ENCODE measurements around the gene DOCK2.

DOCK2 gene

GRCh38 chr5:169703813-169704212 is 66.7 kb downstream of the DOCK2 start:
- ATAC-seq (ENCODE audit: low read depth) (no peak), DNase-seq (ENCODE audit: low spot score in 2 of 2) (no peak)
- Mint-ChIP-seq H3K36me3 (peaks cover 49% of the 10 kb centered on the region), H3K4me1 (peaks cover 36% of the 10 kb centered on the region), H3K27me3 (no peaks in the 10 kb centered on the region), H3K27ac (peak overlapping the region; percentile 90), H3K4me3 (no peak overlapping the region), H3K9me3 (no peaks in the 10 kb centered on the region)

- no peak for DNase-seq (ENCODE audit: low spot score in 2 of 2)
- Mint-ChIP-seq H3K27ac (peak overlapping the region; percentile 90), H3K27me3 (no peaks in the 10 kb centered on the region), H3K4me1 (peaks cover 36% of the 10 kb centered on the region), H3K36me3 (peaks cover 47% of the 10 kb centered on the region), H3K4me3 (no peak overlapping the region), H3K9me3 (no peaks in the 10 kb centered on the region)
- peak; percentile 45 for ATAC-seq (ENCODE audit: low read depth)
These were observed 68.2 kb downstream of the DOCK2 start for GRCh38 chr5:169705322-169705721.

- ATAC-seq (ENCODE audit: low read depth), result no peak
- peak overlapping the region; percentile 90 for H3K27ac Mint-ChIP-seq
- peaks cover 36% of the 10 kb centered on the region for H3K4me1 Mint-ChIP-seq
- no peaks in the 10 kb centered on the region for H3K9me3 Mint-ChIP-seq
- no peak overlapping the region for H3K4me3 Mint-ChIP-seq
- DNase-seq (ENCODE audit: low spot score in 2 of 2), result no peak
- peaks cover 48% of the 10 kb centered on the region for H3K36me3 Mint-ChIP-seq
- no peaks in the 10 kb centered on the region for H3K27me3 Mint-ChIP-seq
These were observed 69.0 kb downstream of the DOCK2 start for GRCh38 chr5:169706071-169706470.

GRCh38 chr5:169706758-169707450 is 69.8 kb downstream of the DOCK2 start:
- DNase-seq (ENCODE audit: low spot score in 2 of 2) (no peak), ATAC-seq (ENCODE audit: low read depth) (no peak)
- peaks cover 44% of the 10 kb centered on the region for H3K36me3 Mint-ChIP-seq
- H3K27ac Mint-ChIP-seq, result peak overlapping the region; percentile 90
- H3K27me3 Mint-ChIP-seq, result no peaks in the 10 kb centered on the region
- H3K4me1 Mint-ChIP-seq, result peaks cover 33% of the 10 kb centered on the region
- no peak overlapping the region for H3K4me3 Mint-ChIP-seq
- H3K9me3 Mint-ChIP-seq, result no peaks in the 10 kb centered on the region

GRCh38 chr5:169707686-169708085 is 70.6 kb downstream of the DOCK2 start:
- H3K4me1 Mint-ChIP-seq, result peaks cover 26% of the 10 kb centered on the region
- peak overlapping the region; percentile 4 for H3K27ac Mint-ChIP-seq
- H3K27me3 Mint-ChIP-seq, result no peaks in the 10 kb centered on the region
- H3K4me3 Mint-ChIP-seq, result no peak overlapping the region
- no peak for DNase-seq (ENCODE audit: low spot score in 2 of 2)
- no peak for ATAC-seq (ENCODE audit: low read depth)
- no peaks in the 10 kb centered on the region for H3K9me3 Mint-ChIP-seq
- peaks cover 44% of the 10 kb centered on the region for H3K36me3 Mint-ChIP-seq

GRCh38 chr5:169710675-169711074 is 73.6 kb downstream of the DOCK2 start:
- H3K4me3 Mint-ChIP-seq, result no peak overlapping the region
- no peaks in the 10 kb centered on the region for H3K27me3 Mint-ChIP-seq
- ATAC-seq (ENCODE audit: low read depth) (no peak), DNase-seq (ENCODE audit: low spot score in 2 of 2) (no peak)
- peaks cover 53% of the 10 kb centered on the region for H3K36me3 Mint-ChIP-seq
- H3K9me3 Mint-ChIP-seq, result no peaks in the 10 kb centered on the region
- peaks cover 5% of the 10 kb centered on the region for H3K4me1 Mint-ChIP-seq
- peak overlapping the region; percentile 60 for H3K27ac Mint-ChIP-seq

- Mint-ChIP-seq H3K4me1 (no peaks in the 10 kb centered on the region), H3K36me3 (peaks cover 61% of the 10 kb centered on the region), H3K27ac (peak overlapping the region; percentile 45)
These were observed 74.6 kb downstream of the DOCK2 start for GRCh38 chr5:169711551-169712225.

GRCh38 chr5:169712428-169712827 is 75.4 kb downstream of the DOCK2 start:
- no peaks in the 10 kb centered on the region for H3K9me3 Mint-ChIP-seq
- no peak overlapping the region for H3K4me3 Mint-ChIP-seq
- peak overlapping the region; percentile 45 for H3K27ac Mint-ChIP-seq
- no peaks in the 10 kb centered on the region for H3K4me1 Mint-ChIP-seq
- DNase-seq (ENCODE audit: low spot score in 2 of 2) (no peak), ATAC-seq (ENCODE audit: low read depth) (no peak)
- peaks cover 64% of the 10 kb centered on the region for H3K36me3 Mint-ChIP-seq
- no peaks in the 10 kb centered on the region for H3K27me3 Mint-ChIP-seq

More at GRCh38 chr5:169711551-169712225, 74.6 kb downstream of the DOCK2 start:
- Mint-ChIP-seq H3K9me3 (no peaks in the 10 kb centered on the region), H3K4me3 (no peak overlapping the region), H3K27me3 (no peaks in the 10 kb centered on the region)
- DNase-seq (ENCODE audit: low spot score in 2 of 2), result no peak
- no peak for ATAC-seq (ENCODE audit: low read depth)

- H3K36me3 Mint-ChIP-seq, result peaks cover 78% of the 10 kb centered on the region
- H3K27me3 Mint-ChIP-seq, result no peaks in the 10 kb centered on the region
- H3K9me3 Mint-ChIP-seq, result peaks cover 2% of the 10 kb centered on the region
- ATAC-seq (ENCODE audit: low read depth) (no peak), DNase-seq (ENCODE audit: low spot score in 2 of 2) (no peak)
- peak overlapping the region; percentile 1 for H3K27ac Mint-ChIP-seq
- H3K4me1 Mint-ChIP-seq, result peaks cover 3% of the 10 kb centered on the region
- H3K4me3 Mint-ChIP-seq, result no peak overlapping the region
These were observed 79.2 kb downstream of the DOCK2 start for GRCh38 chr5:169716287-169716686.

- ATAC-seq (ENCODE audit: low read depth), result no peak
These were observed 80.2 kb downstream of the DOCK2 start for GRCh38 chr5:169717288-169717687.

GRCh38 chr5:169719360-169720314 is 82.6 kb downstream of the DOCK2 start:
- Mint-ChIP-seq H3K4me3 (no peak overlapping the region), H3K4me1 (peaks cover 6% of the 10 kb centered on the region), H3K27me3 (no peaks in the 10 kb centered on the region), H3K27ac (peak overlapping the region; percentile 43), H3K9me3 (peaks cover 2% of the 10 kb centered on the region), H3K36me3 (peaks cover 74% of the 10 kb centered on the region)
- no peak for ATAC-seq (ENCODE audit: low read depth)
- no peak for DNase-seq (ENCODE audit: low spot score in 2 of 2)

More at GRCh38 chr5:169717288-169717687, 80.2 kb downstream of the DOCK2 start:
- Mint-ChIP-seq H3K27me3 (no peaks in the 10 kb centered on the region), H3K4me3 (no peak overlapping the region), H3K36me3 (peaks cover 75% of the 10 kb centered on the region), H3K9me3 (peaks cover 2% of the 10 kb centered on the region), H3K4me1 (peaks cover 3% of the 10 kb centered on the region), H3K27ac (no peak overlapping the region)
- DNase-seq (ENCODE audit: low spot score in 2 of 2), result no peak

GRCh38 chr5:169721771-169722170 is 84.7 kb downstream of the DOCK2 start:
- DNase-seq (ENCODE audit: low spot score in 2 of 2), result no peak
- H3K9me3 Mint-ChIP-seq, result peaks cover 2% of the 10 kb centered on the region
- H3K4me1 Mint-ChIP-seq, result peaks cover 6% of the 10 kb centered on the region
- H3K4me3 Mint-ChIP-seq, result no peak overlapping the region
- ATAC-seq (ENCODE audit: low read depth), result no peak
- H3K27ac Mint-ChIP-seq, result no peak overlapping the region
- H3K27me3 Mint-ChIP-seq, result no peaks in the 10 kb centered on the region
- H3K36me3 Mint-ChIP-seq, result peaks cover 71% of the 10 kb centered on the region

- ATAC-seq (ENCODE audit: low read depth) (no peak), DNase-seq (ENCODE audit: low spot score in 2 of 2) (no peak)
- no peak overlapping the region for H3K4me3 Mint-ChIP-seq
- H3K27ac Mint-ChIP-seq, result no peak overlapping the region
- H3K4me1 Mint-ChIP-seq, result peaks cover 11% of the 10 kb centered on the region
- no peaks in the 10 kb centered on the region for H3K27me3 Mint-ChIP-seq
- H3K9me3 Mint-ChIP-seq, result peaks cover 2% of the 10 kb centered on the region
- H3K36me3 Mint-ChIP-seq, result peaks cover 69% of the 10 kb centered on the region
These were observed 86.2 kb downstream of the DOCK2 start for GRCh38 chr5:169723103-169723831.

All from memory B cell (primary cell).